NT2/D1 (cell line): ENCODE measurements around the gene CEP170.

Experiments
- YY1 ChIP-seq: IDR thresholded peaks from 2 replicates; pipeline ENCODE4 v1.6.1; 2011; ENCODE audit not compliant: insufficient read length, insufficient read depth
- ZNF274 ChIP-seq: IDR thresholded peaks from 2 replicates; pipeline ENCODE4 v1.6.1; 2011; ENCODE audit warnings: mild to moderate bottlenecking, low read depth, low read length

- TF ChIP-seq ZNF274 (no peak), YY1 (no peak)
Observed at GRCh38 chr1:243273506-243273905, 18.4 kb upstream of the CEP170 start.
